Measurements from ENCODE around the gene TCTN3. TPM values are rescaled to one million over a fixed set of nuclear protein-coding genes. Genes with fewer than 3 reads are reported as not detected.

TCTN3 gene
- total and polyA plus RNA-seq, 10 of the 15 experiments (the other 5 are each of a cell fraction or from before 2014, with no cell fraction given) = 20.0 to 48.7 (median 29.1) TPM

- TF ChIP-seq ATF3 (IDR thresholded peaks at IDR 0.05; ENCODE audit: borderline replicate concordance, extremely low read depth, low read depth, low read length) (0 out of 2 replicates have a peak, but pooled peaks have one; percentile 24), ASH2L (IDR thresholded peaks at IDR 0.05; ENCODE audit: borderline replicate concordance, low read depth) (no peak), PML (IDR thresholded peaks at IDR 0.05; ENCODE audit: low read length) (0 out of 2 replicates have a peak, but pooled peaks have one; percentile 26), RUNX3 (IDR thresholded peaks at IDR 0.05; ENCODE audit: low read length) (peak; percentile 47), HCFC1 (IDR thresholded peaks at IDR 0.05; ENCODE audit: low read length) (peak; percentile 63; the same call in 1 of the 2 replicates), EED (IDR thresholded peaks at IDR 0.05; ENCODE audit: low read depth) (peak; percentile 42; the same call in 1 of the 2 replicates), CEBPB (IDR thresholded peaks at IDR 0.05; ENCODE audit: borderline replicate concordance in 1 of 2, low read depth in 2 of 2, low read length in 2 of 2) (no peak), MYC (IDR thresholded peaks at IDR 0.05; ENCODE audit: insufficient read depth, insufficient read length, insufficient replicate concordance, low read length, severe bottlenecking) (no peak), HDGF (IDR thresholded peaks at IDR 0.05) (peak; percentile 98), ESRRA (IDR thresholded peaks at IDR 0.05; ENCODE audit: low read length) (peak; percentile 75; the same call in 1 of the 2 replicates), ZSCAN29 (IDR thresholded peaks at IDR 0.05) (no peak), ZNF592 (IDR thresholded peaks at IDR 0.05) (no peak; the same call in 1 of the 2 replicates), ZBTB40 (IDR thresholded peaks at IDR 0.05; ENCODE audit: borderline replicate concordance) (no peak; the same call in 1 of the 2 replicates)
- TF ChIP-seq, protein P1, sequence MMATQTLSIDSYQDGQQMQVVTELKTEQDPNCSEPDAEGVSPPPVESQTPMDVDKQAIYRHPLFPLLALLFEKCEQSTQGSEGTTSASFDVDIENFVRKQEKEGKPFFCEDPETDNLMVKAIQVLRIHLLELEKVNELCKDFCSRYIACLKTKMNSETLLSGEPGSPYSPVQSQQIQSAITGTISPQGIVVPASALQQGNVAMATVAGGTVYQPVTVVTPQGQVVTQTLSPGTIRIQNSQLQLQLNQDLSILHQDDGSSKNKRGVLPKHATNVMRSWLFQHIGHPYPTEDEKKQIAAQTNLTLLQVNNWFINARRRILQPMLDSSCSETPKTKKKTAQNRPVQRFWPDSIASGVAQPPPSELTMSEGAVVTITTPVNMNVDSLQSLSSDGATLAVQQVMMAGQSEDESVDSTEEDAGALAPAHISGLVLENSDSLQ (IDR thresholded peaks at IDR 0.05) = peak; percentile 64
Observed at GRCh38 chr10:95693668-95694534, at the start of gene TCTN3 (continued).

All from GM12878 (cell line).